DOHH2 (cell line): ENCODE data around the gene SGO2.

Experiments used
- H3F3A ChIP-seq: fragments of 200-600 bp; sonication (generic), shearing (Covaris generic); 2 replicates; pipeline ENCODE4 v1.6.0; 2016; ENCODE audit warnings: antibody characterized with exemption, mild to moderate bottlenecking; ENCODE audit not compliant: control insufficient read depth, insufficient read depth
- H3K27ac ChIP-seq: fragments of 200-600 bp; sonication (generic); 2 replicates; pipeline ENCODE4 v1.5.1; 2014; ENCODE audit warnings: low read depth, mild to moderate bottlenecking, low read length, moderate library complexity
- H3K27me3 ChIP-seq: fragments of 200-600 bp; sonication (generic); 2 replicates; pipeline ENCODE4 v1.6.1; 2014; ENCODE audit warnings: mild to moderate bottlenecking, low read length, mixed read lengths; ENCODE audit not compliant: control insufficient read depth
- H3K36me3 ChIP-seq: fragments of 200-600 bp; sonication (generic); 2 replicates; pipeline ENCODE4 v1.6.1; 2014; ENCODE audit warnings: mild to moderate bottlenecking, low read length, moderate library complexity, mixed read lengths; ENCODE audit not compliant: control insufficient read depth
- H3K4me1 ChIP-seq: fragments of 200-600 bp; sonication (generic); 2 replicates; pipeline ENCODE4 v1.6.1; 2014; ENCODE audit warnings: mild to moderate bottlenecking, low read length, mixed read lengths; ENCODE audit not compliant: control insufficient read depth
- H3K4me2 ChIP-seq: fragments of 200-600 bp; sonication (generic); 2 replicates; pipeline ENCODE4 v1.6.0; 2014; ENCODE audit warnings: mild to moderate bottlenecking, low read length, moderate library complexity
- H3K4me3 ChIP-seq: fragments of 200-600 bp; sonication (generic); 2 replicates; pipeline ENCODE4 v1.5.1; 2014; ENCODE audit warnings: mild to moderate bottlenecking, low read length, mixed read lengths
- H3K79me2 ChIP-seq: fragments of 200-600 bp; sonication (generic); 2 replicates; pipeline ENCODE4 v1.6.1; 2014; ENCODE audit warnings: mild to moderate bottlenecking, low read length, mixed read lengths; ENCODE audit not compliant: control insufficient read depth
- H3K9me2 ChIP-seq: fragments of 200-600 bp; sonication (generic); replicated peaks from 2 replicates; pipeline ENCODE4 v1.6.1; 2014; ENCODE audit warnings: mild to moderate bottlenecking, low read length, mixed read lengths; ENCODE audit not compliant: control insufficient read depth
- H3K9me3 ChIP-seq: fragments of 200-600 bp; sonication (generic); 2 replicates; pipeline ENCODE4 v1.6.1; 2014; ENCODE audit warnings: antibody characterized with exemption, low read length, mixed read lengths; ENCODE audit not compliant: control insufficient read depth, insufficient read depth
- H4K20me1 ChIP-seq: fragments of 200-600 bp; sonication (generic); 2 replicates; pipeline ENCODE4 v1.6.0; 2014; ENCODE audit warnings: low read depth, mild to moderate bottlenecking, antibody characterized with exemption, low read length, moderate library complexity; ENCODE audit not compliant: control insufficient read depth, insufficient read depth
- EZH2phosphoT487 ChIP-seq: fragments of 200-600 bp; sonication (generic); IDR thresholded peaks from 2 replicates; pipeline ENCODE4 v1.6.1; 2017; ENCODE audit warnings: borderline replicate concordance, mild to moderate bottlenecking, antibody characterized with exemption, low read length, moderate library complexity, mixed read lengths
- TF ChIP-seq, protein P1 (sequence below): fragments of 200-600 bp; sonication (generic); IDR thresholded peaks from one replicate; pipeline ENCODE4 v1.5.1; 2014; ENCODE audit warnings: antibody characterized with exemption, mild to moderate bottlenecking, low read depth, low read length; ENCODE audit not compliant: poor library complexity, severe bottlenecking

SGO2 gene

DNA sequence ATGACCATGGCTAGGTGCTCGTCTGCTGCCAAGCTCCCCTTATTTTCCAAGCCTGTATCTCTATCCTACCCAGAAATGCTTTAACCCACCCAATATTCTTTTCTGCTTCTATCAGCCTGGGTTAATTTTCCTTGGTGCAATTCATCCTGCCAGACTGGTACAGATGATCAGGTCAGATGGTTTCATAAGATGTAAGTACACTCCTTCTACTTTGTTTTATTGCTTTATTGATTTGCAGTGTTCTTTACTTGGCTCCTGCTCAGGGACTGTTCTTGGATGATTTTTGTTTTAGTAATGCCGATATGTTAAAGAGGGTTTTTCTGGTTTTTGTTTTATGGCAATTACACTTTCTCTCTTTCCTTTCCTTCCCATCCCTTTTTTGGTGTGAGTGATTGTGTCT, 2.4 kb upstream of the SGO2 start:
- no peaks in the 10 kb centered on the region for H4K20me1 ChIP-seq
- no peaks in the 10 kb centered on the region for H3K9me2 ChIP-seq
- H3F3A ChIP-seq: no peaks in the 10 kb centered on the region
- H3K4me1 ChIP-seq: peaks cover 27% of the 10 kb centered on the region
- H3K27me3 ChIP-seq: no peaks in the 10 kb centered on the region
- H3K27ac ChIP-seq: no peak overlapping the region
- TF ChIP-seq EZH2phosphoT487: no peak
- TF ChIP-seq, protein P1, sequence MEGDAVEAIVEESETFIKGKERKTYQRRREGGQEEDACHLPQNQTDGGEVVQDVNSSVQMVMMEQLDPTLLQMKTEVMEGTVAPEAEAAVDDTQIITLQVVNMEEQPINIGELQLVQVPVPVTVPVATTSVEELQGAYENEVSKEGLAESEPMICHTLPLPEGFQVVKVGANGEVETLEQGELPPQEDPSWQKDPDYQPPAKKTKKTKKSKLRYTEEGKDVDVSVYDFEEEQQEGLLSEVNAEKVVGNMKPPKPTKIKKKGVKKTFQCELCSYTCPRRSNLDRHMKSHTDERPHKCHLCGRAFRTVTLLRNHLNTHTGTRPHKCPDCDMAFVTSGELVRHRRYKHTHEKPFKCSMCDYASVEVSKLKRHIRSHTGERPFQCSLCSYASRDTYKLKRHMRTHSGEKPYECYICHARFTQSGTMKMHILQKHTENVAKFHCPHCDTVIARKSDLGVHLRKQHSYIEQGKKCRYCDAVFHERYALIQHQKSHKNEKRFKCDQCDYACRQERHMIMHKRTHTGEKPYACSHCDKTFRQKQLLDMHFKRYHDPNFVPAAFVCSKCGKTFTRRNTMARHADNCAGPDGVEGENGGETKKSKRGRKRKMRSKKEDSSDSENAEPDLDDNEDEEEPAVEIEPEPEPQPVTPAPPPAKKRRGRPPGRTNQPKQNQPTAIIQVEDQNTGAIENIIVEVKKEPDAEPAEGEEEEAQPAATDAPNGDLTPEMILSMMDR: no peak
- H3K79me2 ChIP-seq: peaks cover 25% of the 10 kb centered on the region
- H3K36me3 ChIP-seq: peaks cover 13% of the 10 kb centered on the region
- no peak overlapping the region for H3K4me2 ChIP-seq
- H3K4me3 ChIP-seq: no peak overlapping the region
- H3K9me3 ChIP-seq: no peaks in the 10 kb centered on the region

DNA sequence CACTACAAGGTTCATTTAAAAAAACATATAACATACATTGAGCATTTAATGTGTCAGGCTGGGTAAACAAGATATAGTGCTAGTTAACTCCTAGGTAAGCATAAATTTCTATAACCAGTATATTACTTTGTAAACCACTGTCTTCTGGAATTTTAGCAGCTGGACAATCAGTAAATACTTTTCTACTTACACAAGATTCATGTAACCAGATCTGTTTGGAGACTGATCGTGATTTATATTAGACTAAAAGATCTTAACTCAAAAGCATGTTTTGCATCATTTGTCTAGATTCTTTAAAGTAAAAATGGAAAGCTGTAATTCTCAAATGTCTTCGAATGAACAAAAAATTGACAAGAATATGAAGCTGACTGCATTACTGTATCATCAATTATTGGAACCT, 941 bp upstream of the SGO2 start:
- H3K4me3 ChIP-seq: peak overlapping the region; percentile 98
- H3K4me2 ChIP-seq: peak overlapping the region; percentile 95
- H3K27ac ChIP-seq: no peak overlapping the region

DNA sequence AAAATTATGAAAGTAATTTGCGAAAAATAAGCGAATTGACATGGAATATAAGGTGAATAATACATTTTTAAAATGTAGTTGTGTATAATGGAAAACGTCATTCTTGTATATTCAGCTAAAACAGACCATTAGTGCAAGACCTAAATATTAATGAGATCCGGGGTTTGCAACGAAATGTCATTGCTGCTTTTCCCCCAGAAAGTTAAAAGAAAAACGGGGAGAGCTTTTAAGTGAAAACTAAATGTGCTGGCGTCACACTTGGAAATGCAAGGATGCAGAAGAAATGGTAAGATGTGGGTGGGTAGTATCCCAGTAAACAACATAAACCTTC, 491 bp upstream of the SGO2 start:
- Histone ChIP-seq H3K79me2 (peaks cover 44% of the 10 kb centered on the region), H3K4me1 (peaks cover 27% of the 10 kb centered on the region), H3K36me3 (peaks cover 13% of the 10 kb centered on the region), H3K9me2 (no peaks in the 10 kb centered on the region), H3K9me3 (no peaks in the 10 kb centered on the region), H4K20me1 (no peaks in the 10 kb centered on the region), H3K27me3 (no peaks in the 10 kb centered on the region), H3F3A (no peaks in the 10 kb centered on the region), H3K4me2 (peak overlapping the region; percentile 95), H3K27ac (peak overlapping the region; percentile 10; the same call in 1 of the 2 replicates), H3K4me3 (peak overlapping the region; percentile 98)
- TF ChIP-seq EZH2phosphoT487: no peak
- TF ChIP-seq, protein P1: no peak

More for the DNA sequence above, 941 bp upstream of the SGO2 start:
- Histone ChIP-seq H3K79me2 (peaks cover 39% of the 10 kb centered on the region), H4K20me1 (no peaks in the 10 kb centered on the region), H3F3A (no peaks in the 10 kb centered on the region), H3K9me2 (no peaks in the 10 kb centered on the region), H3K27me3 (no peaks in the 10 kb centered on the region), H3K9me3 (no peaks in the 10 kb centered on the region), H3K36me3 (peaks cover 13% of the 10 kb centered on the region), H3K4me1 (peaks cover 27% of the 10 kb centered on the region)
- no peak for TF ChIP-seq EZH2phosphoT487
- TF ChIP-seq, protein P1: no peak

DNA sequence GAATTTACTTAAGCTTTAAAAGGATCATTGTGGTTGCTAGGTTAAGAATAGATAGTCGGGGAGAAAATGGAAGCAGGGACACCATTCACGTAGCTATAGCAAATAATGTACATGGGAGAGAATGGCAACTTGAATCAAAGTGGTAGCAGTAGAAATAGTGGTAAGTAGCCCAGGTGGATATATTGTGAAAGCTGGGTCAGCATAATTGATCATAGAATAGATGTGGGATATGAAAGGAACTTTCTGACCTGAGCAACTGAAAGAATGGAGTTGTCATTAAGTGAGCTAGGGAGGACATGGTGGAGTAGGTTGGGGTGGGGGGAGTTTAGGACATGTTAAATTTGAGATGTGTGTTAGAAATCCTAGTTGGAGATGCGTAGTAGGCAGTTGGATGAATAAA, 2.2 kb downstream of the SGO2 start:
- TF ChIP-seq, protein P1: no peak
- no peak for TF ChIP-seq EZH2phosphoT487
- peak overlapping the region; percentile 98; the same call in 1 of the 2 replicates for H3K4me3 ChIP-seq
- H3F3A ChIP-seq: peaks cover 3% of the 10 kb centered on the region; the same call in 1 of the 2 replicates
- H3K9me2 ChIP-seq: no peaks in the 10 kb centered on the region
- H3K79me2 ChIP-seq: peaks cover 70% of the 10 kb centered on the region
- H3K36me3 ChIP-seq: peaks cover 32% of the 10 kb centered on the region
- no peaks in the 10 kb centered on the region for H3K9me3 ChIP-seq
- peak overlapping the region; percentile 95 for H3K4me2 ChIP-seq
- H3K27ac ChIP-seq: no peak overlapping the region
- H4K20me1 ChIP-seq: no peaks in the 10 kb centered on the region
- H3K27me3 ChIP-seq: no peaks in the 10 kb centered on the region
- peaks cover 35% of the 10 kb centered on the region for H3K4me1 ChIP-seq
